Mucosa of rectum (tissue), 2 donors: ENCODE data around the gene ANKRD35.
"Not testable (repeated sequence)": the region's sequence is repeated elsewhere in the genome, so short reads cannot be mapped to it uniquely, and the experiment has no call there.

Experiments
- H3K27ac ChIP-seq, 2 donors: one replicate each; pipeline ENCODE4 v1.7.0; 2013; ENCODE audit warnings: inconsistent platforms in 2 of 2, low read depth in 2 of 2, low read length in 2 of 2
- H3K27me3 ChIP-seq, 2 donors: one replicate each; pipeline ENCODE4 v1.7.0; 2013; ENCODE audit warnings: low read length in 2 of 2; ENCODE audit not compliant: control insufficient read depth in 2 of 2, insufficient read depth in 2 of 2
- H3K36me3 ChIP-seq, 2 donors: one replicate each; pipeline ENCODE4 v1.7.0; 2013; ENCODE audit warnings: low read length in 2 of 2; ENCODE audit not compliant: control insufficient read depth in 2 of 2, insufficient read depth in 2 of 2
- H3K4me1 ChIP-seq, 2 donors: one replicate each; pipeline ENCODE4 v1.7.0; 2013; ENCODE audit warnings: low read length in 2 of 2, mild to moderate bottlenecking in 1 of 2; ENCODE audit not compliant: control insufficient read depth in 2 of 2, insufficient read depth in 2 of 2
- H3K4me3 ChIP-seq, 2 donors: one replicate each; pipeline ENCODE4 v1.7.0; 2013; ENCODE audit warnings: low read length in 2 of 2
- H3K9ac ChIP-seq, 2 donors: one replicate each; pipeline ENCODE4 v1.7.0; 2013; ENCODE audit warnings: low read length in 2 of 2, low read depth in 1 of 2, mild to moderate bottlenecking in 1 of 2
- H3K9me3 ChIP-seq, 2 donors: one replicate each; pipeline ENCODE4 v1.7.0; 2013; ENCODE audit warnings: low read length in 2 of 2; ENCODE audit not compliant: control insufficient read depth in 2 of 2
- donor health status: healthy.
- donor health status: Normal muscosa, but diverticular disease.

The ANKRD35 gene

DNA sequence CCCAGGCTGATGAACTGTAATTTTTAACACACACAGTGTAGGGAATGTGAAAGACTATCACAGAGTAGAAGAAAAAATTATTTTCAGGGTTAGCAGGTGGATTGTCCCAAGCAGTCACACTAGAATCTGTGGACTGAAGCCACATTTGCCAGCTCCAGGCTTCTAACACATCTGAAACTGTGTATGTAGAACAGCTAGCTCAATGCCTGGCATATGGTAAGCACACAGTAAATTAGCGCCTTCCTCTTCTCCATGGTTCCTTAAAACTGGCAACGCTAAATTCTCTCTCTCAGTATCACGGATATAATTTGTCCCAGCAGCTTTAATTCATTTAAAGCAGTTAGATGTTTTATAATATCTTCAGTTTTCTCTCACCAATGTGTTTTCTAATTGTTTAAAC is 42.6 kb downstream of the ANKRD35 start:
- H3K36me3 ChIP-seq: peaks cover 32 to 45% of the 10 kb centered on the region in 2 donors

DNA sequence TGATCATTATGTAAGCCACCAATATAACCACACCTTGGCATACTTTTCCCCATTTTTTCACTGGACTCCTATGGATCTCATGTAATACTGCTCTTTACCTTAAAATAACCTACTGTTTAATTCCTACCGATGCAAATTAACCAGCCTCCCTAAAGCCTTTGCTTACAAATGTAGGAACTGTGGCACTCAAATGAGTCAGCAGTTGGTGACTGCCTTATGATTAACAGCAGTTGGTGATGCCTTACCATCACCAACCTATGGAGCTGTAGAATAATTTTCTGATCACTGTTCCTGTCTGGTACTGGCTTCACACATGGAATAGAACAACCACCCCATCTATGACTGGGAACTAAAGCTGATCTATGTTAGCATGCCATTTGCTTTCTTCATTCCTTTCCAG is 48.0 kb downstream of the ANKRD35 start:
- no peak overlapping the region for H3K4me3 ChIP-seq
- no peaks in the 10 kb centered on the region for H3K4me1 ChIP-seq
- H3K9ac ChIP-seq: no peak overlapping the region
- H3K9me3 ChIP-seq: no peaks in the 10 kb centered on the region
- H3K36me3 ChIP-seq: peaks cover 60 to 89% of the 10 kb centered on the region in 2 donors
- H3K27me3 ChIP-seq: no peaks in the 10 kb centered on the region
- no peak overlapping the region for H3K27ac ChIP-seq

More for the DNA sequence above, 42.6 kb downstream of the ANKRD35 start:
- no peak overlapping the region for H3K4me3 ChIP-seq
- H3K4me1 ChIP-seq: peaks cover 5 to 13% of the 10 kb centered on the region in 2 donors
- H3K27me3 ChIP-seq: no peaks in the 10 kb centered on the region
- H3K9ac ChIP-seq: no peak overlapping the region
- no peaks in the 10 kb centered on the region for H3K9me3 ChIP-seq
- no peak overlapping the region for H3K27ac ChIP-seq

- not testable (repeated sequence) for H3K4me1 ChIP-seq, H3K9me3 ChIP-seq, H3K27me3 ChIP-seq, H3K27ac ChIP-seq, H3K9ac ChIP-seq, H3K4me3 ChIP-seq
- H3K36me3 ChIP-seq: peaks cover 70 to 82% of the 10 kb centered on the region in 2 donors
Observed at GRCh38 chr1:145830810-145831209, 54.9 kb downstream of the ANKRD35 start.

DNA sequence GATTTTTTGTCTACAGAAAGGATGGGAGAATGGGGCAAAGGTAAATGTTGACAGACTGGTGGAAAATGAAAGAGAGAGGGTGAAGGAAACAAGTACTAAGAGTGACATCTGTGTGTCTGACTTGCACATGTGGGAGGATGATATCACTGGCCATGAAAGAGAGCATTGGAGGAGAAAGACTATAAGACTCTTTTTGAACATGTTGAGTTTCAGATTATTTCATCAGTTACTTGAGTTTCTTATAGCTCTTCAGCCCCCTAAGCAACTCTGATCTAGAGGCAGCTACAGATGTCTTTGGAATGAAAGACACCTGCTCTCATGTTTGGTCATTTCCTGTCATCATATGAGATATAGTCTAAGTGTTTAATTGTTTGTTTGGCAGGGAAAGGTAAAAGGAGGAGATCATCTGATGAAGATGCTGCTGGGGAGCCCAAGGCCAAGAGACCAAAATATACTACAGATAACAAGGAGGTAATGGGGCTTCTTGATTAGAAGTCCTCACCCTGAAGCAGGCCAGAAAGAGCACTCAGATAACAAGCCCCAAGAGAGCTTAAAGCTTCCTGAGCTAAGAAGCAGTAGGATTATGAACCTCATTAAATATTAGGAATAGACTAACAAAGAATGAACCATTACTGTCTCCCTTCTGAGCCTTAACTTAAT is 57.2 kb downstream of the ANKRD35 start:
- Histone ChIP-seq H3K9ac (no peak overlapping the region), H3K4me1 (no peaks in the 10 kb centered on the region), H3K36me3 (peaks cover 62 to 66% of the 10 kb centered on the region in 2 donors), H3K4me3 (no peak overlapping the region), H3K27ac (no peak overlapping the region), H3K27me3 (no peaks in the 10 kb centered on the region), H3K9me3 (no peaks in the 10 kb centered on the region)

DNA sequence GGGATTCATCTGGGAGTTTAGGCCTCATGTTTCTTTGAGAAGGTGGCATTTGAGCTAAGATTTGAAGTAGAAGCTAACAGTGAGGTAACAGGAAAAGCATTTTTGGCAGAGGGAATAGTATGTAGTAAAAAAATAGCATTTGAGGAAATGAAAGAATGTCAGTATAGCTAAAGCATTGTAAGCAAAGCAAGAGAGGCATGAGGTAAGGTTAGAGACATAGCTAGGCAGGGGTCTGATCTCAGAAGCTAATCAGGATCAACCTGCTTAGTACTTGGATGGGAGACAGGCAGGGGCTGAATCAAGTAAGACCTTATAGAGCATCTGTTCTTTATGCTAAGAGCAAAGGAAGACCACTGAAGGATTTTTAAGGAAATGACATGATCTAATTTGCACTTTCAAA is 57.7 kb downstream of the ANKRD35 start:
- H3K36me3 ChIP-seq: peaks cover 56 to 61% of the 10 kb centered on the region in 2 donors
- no peak overlapping the region for H3K9ac ChIP-seq

GRCh38 chr1:145826030-145826429 is 59.6 kb downstream of the ANKRD35 start:
- no peaks in the 10 kb centered on the region for H3K27me3 ChIP-seq
- no peak overlapping the region for H3K4me3 ChIP-seq
- no peak overlapping the region for H3K9ac ChIP-seq
- no peaks in the 10 kb centered on the region for H3K9me3 ChIP-seq
- H3K27ac ChIP-seq: no peak overlapping the region
- peaks cover 45 to 47% of the 10 kb centered on the region in 2 donors for H3K36me3 ChIP-seq
- no peaks in the 10 kb centered on the region for H3K4me1 ChIP-seq

More for the DNA sequence above, 57.7 kb downstream of the ANKRD35 start:
- Histone ChIP-seq H3K27me3 (no peaks in the 10 kb centered on the region), H3K9me3 (no peaks in the 10 kb centered on the region), H3K27ac (no peak overlapping the region), H3K4me1 (no peaks in the 10 kb centered on the region), H3K4me3 (no peak overlapping the region)

DNA sequence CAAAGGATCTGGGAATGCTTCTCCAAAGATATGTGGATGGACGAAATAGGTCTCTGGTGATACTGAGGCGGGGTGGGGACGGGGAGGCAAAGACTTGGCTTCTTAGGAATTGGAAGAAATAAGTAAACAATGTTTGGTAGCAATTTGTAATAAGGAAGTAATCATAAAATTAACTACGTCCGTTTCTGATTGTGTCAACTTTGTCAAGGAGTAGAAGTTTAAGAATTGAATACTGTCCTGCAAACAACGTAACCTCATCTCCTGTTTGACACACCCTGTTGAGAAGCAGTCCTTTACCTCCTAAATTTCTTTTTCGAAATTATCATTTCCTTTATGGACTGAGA is 61.2 kb downstream of the ANKRD35 start:
- Histone ChIP-seq H3K4me1 (no peaks in the 10 kb centered on the region), H3K27me3 (no peaks in the 10 kb centered on the region), H3K27ac (peak overlapping the region; percentile 72 to 89), H3K9ac (peak overlapping the region; percentile 66 to 79), H3K4me3 (peak overlapping the region; percentile 80 to 91), H3K9me3 (no peaks in the 10 kb centered on the region), H3K36me3 (peaks cover 31 to 32% of the 10 kb centered on the region in 2 donors)

DNA sequence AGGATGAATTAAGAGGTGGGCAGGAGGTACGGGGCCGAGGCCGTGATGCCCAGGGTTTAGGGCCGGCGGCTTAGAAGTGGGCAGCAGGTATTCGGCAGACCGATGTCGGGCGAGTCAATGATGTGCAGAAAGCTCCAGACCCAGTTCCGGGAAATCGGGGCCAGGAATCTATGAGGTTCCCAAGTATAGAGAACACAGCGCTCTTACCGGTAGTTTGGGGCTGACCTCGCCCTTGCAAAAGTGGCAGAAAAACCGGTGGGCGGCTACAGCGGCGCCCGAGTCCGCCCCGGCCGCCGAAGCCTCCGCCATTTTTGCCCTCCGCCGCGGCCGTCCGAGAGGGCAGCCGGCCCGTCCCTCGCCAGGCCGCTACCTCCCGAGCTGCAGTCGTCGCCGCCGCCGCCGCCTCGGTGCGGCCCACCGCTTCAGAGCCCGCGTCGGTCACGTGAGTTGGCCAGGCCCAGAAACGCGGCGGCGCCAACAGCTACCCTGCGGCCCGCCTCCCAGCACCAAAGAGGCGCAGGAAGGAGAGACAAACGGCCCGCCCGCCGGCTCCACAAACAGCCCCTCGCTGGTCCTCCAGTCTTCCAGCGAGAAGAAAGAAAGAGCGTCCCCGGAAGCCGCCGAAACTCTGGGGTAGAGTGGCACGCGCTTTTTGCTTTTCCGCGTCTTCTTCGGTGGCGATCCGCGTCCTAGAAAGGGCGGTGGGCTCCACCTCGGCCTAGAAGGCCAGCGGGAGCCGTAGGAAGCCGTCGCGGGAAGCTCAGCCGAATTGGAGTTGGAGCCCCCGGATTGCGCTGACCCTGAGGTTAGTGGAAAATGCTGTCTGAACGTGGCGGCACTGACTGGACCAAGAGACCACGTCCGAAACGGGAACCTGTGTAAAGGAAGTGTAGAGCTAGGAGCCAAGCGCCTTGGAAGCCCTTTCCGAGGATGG is 61.8 kb downstream of the ANKRD35 start, which contains the start of the genes POLR3C and RNF115:
Gene POLR3C (plus strand): TSS at position 636 of the 934 bp plus-strand sequence. CDS start 1,577 bp downstream, outside the sequence.
Gene RNF115 (minus strand): TSS at position 531 of the 934 bp plus-strand sequence. CDS start 222 bp downstream, at position 309.
- H3K27ac ChIP-seq: peak within 1 kb of the TSS; percentile 72 to 89
- peaks cover 24 to 26% of the 10 kb centered on the region in 2 donors for H3K36me3 ChIP-seq
- no peaks in the 10 kb centered on the region for H3K4me1 ChIP-seq
- H3K9me3 ChIP-seq: no peaks in the 10 kb centered on the region
- H3K9ac ChIP-seq: peak within 1 kb of the TSS; percentile 66 to 79
- H3K27me3 ChIP-seq: no peaks in the 10 kb centered on the region
- peak within 1 kb of the TSS; percentile 80 to 91 for H3K4me3 ChIP-seq

DNA sequence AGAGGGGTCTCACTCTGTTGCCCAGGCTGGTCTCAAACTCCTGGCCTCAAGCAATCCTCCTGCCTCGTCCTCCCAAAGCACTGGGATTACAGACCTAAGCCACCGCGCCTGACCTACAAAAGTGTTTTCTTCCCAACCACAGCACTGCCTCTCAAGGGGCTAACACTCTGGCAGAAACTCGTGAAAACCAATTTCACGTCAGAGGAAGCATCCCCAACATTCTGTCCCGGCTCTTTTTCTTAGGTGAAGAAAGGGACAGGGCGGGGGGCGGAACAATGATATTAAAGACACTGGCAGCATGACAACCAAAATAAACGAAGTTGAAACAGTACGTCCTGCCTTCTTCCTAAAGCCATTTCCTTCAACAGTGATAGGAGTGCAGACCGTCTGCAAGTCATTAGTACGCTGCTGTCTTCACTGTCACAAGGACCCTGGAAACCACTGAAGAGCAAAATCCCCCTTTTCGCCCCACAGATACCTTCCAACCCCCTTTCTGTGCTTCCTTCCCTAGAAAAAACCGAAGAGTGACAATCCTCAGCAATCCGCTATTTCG is 62.8 kb downstream of the ANKRD35 start:
- H3K4me1 ChIP-seq, H3K27me3 ChIP-seq, H3K27ac ChIP-seq, H3K9ac ChIP-seq, H3K4me3 ChIP-seq, H3K9me3 ChIP-seq: not testable (repeated sequence)
- H3K36me3 ChIP-seq: peaks cover 14 to 16% of the 10 kb centered on the region in 2 donors

- H3K4me3 ChIP-seq, H3K9ac ChIP-seq, H3K9me3 ChIP-seq, H3K27ac ChIP-seq, H3K4me1 ChIP-seq, H3K36me3 ChIP-seq, H3K27me3 ChIP-seq: not testable (repeated sequence)
Observed at GRCh38 chr1:145818095-145818494, 67.6 kb downstream of the ANKRD35 start.
